HG03342 (cell line): ENCODE data around the gene RANGRF.

Experiments used
- ATAC-seq: cut with Tn5 transposase; IDR thresholded peaks from one replicate; pipeline ENCODE4 v1.9.1; 2021; ENCODE audit warnings: mild to moderate bottlenecking, moderate library complexity; ENCODE audit not compliant: unreplicated experiment

RANGRF gene

GRCh38 chr17:8273884-8274444 lies 14.5 kb upstream of the RANGRF start:
- no peak for ATAC-seq

DNA sequence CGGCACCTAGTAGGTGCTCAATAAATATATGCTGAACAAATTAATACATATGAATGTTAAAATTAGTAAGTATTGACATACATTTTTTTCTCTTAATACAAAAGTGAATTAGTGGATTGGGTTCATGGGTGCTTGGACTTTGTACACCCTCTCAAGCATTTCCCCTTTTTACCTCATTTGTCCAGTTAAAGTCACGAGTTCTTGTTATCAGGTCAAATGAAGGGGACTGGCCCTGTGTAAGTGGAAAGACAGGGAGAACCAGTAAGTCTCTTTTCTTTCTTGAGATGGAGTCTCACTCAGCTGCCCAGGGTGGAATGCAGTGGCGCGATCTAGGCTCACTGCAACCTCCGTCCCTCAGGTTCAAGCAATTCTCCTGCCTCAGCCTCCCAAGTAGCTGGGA lies 13.7 kb upstream of the RANGRF start:
- ATAC-seq: no peak

DNA sequence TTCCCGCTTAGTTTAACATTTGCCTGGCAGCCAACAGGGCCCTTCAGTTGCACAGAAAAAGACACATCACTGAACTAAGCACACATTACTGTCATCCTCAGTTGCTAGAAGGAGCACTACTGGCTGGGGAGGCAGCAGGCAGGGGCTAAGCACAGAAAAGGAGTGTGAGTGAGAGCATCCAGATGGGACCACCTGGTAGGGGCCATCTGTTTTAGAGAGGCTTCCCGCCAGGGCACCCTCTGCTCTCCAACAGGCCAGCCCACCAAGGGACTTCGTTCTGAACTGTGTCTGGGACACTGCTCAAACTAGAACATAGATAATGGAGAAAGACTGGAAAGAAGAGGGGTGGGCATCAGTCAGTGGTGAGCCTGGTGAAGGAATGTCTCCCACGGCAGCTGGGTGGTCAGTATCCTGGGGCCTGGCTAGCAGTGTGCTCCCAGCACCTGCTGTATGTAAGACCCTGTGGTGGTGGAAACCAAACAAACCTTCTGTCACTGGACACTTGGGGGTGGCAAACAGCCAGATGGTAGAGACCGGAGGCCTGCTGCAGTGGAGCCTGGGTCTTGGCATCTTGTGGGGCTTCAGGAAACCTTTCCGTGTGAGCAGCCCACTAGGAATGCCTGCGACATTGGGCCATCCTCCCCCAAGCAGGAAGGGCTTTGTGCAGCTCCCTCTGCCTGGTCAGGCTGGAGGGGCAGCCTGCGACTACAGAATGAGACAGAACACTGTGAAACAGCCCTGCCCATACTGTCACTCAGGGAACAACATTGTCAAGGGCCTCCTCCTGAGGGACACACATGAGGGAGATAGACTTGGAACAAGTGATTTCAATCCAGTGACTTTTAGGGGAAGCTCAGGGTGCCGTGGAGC lies 12.8 kb upstream of the RANGRF start:
- ATAC-seq: no peak

- no peak for ATAC-seq
Measured at GRCh38 chr17:8277317-8277716, 11.2 kb upstream of the RANGRF start.

- ATAC-seq: no peak
Measured at GRCh38 chr17:8282345-8282744, 6.1 kb upstream of the RANGRF start.

GRCh38 chr17:8283356-8283755 lies 5.1 kb upstream of the RANGRF start:
- ATAC-seq: no peak

GRCh38 chr17:8284126-8284525 lies 4.3 kb upstream of the RANGRF start:
- no peak for ATAC-seq

- ATAC-seq: no peak
Measured at GRCh38 chr17:8285270-8286181, 2.9 kb upstream of the RANGRF start.

DNA sequence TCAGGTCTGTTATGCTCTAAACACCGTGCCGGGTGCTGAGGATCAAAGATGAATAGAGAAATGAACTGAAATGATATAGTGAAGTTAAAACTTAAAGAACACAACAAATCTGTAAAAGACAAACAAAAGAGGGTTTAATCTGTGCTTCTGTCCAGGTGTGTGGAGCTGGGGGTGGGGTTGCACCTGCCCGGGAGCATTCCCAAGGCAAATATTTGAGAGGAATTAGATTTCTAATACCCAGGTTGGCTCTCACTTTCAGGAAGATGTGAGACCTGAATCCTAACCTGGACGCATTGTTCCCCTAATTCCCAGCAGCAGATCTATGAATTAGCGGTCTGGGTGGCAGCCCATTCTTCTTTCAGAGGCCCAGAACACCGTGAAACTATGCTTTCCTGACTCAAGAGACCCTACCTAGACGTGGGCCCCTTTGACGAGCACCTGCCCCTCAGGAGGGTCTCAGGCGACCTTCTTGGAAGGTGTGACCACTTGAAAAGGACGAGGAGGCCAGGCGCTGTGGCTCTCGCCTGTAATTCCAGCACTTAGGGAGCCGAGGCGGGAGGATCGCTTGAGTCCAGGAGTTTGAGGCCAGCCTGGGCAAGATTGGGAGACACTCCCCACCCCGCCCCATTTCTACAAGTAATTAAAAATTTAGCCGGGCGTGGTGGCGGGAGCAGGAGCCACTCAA lies 677 bp upstream of the RANGRF start:
- ATAC-seq: no peak

- ATAC-seq: no peak
Measured at GRCh38 chr17:8289103-8289397, 580 bp downstream of the RANGRF start.

GRCh38 chr17:8290043-8290442 lies 1.6 kb downstream of the RANGRF start:
- ATAC-seq: no peak

DNA sequence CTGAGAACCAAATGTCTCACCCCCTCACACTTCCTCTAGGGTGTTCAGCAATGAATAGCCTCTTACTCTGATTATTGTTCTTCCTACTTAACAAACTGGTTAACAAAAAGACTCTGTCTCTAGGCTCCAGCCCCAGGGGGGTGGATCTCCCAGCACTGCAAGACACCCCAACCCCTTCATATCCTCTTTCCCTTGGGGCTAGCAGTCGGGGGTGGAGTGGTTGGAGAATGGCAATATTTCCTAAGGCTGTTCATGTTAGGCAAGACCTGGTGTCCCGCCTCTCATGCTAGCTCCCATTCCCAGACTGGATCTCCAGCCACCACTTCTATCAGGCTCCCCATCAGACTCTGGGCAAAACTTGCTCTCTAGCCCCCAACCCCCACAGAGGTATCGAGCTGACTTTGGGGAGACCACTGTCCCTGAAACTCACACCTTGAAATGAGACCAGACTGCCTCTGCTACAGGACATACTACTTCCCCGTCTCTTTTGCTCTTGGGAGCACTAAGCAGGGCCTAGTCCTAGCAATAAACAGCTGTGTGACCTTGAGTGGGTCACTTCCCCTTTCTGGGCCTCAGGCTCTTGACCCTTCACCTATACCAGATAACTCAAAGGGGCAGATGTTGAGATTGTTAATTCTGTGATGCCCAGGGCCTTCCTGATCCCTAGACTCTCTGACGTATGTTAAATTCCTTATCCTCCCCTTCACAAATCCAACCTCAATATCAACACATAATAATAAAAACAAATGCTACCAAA lies 4.3 kb downstream of the RANGRF start:
- no peak for ATAC-seq

DNA sequence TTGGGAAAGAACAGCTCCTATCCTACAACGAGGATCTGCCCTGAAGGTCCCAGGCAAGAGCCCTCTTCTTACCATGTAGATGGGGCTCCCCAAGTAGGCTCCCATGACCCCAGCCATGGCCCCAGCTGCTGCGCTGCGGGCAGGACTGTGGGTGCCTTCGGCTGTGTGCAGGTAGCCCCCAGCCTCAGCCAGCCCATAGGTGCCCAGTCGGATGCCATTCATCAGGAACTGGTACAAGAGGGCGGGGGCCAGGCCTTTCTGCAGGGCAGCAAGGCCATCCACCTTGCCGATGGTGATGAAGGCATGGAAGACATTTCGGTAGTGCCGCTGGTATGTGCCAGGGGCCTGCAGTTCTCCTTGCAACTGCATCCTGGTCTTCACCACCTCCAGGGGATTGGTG lies 5.9 kb downstream of the RANGRF start:
- no peak for ATAC-seq

GRCh38 chr17:8294814-8295316 lies 6.4 kb downstream of the RANGRF start:
- ATAC-seq: no peak

DNA sequence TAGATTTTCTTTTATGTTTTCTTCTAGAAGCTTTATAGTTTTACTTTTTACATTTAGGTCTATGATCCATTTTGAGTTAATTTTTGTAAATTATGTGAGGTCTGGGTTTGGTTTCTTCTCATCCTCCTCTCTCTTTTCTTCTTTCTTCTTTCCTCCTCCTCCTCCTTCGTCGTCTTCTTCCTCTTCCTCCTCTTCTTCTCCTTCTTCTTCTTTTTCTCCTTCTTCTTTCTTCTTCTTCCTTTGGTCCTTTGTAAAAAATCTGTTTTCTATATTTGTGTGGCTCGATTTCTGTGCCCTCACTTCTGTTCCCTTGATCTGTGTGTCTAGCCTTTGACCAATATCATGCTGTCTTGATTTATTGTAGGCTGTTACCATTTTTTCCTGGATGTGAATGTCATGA lies 11.8 kb downstream of the RANGRF start:
- no peak for ATAC-seq

- no peak for ATAC-seq
Measured at GRCh38 chr17:8300627-8301242, 12.3 kb downstream of the RANGRF start.

DNA sequence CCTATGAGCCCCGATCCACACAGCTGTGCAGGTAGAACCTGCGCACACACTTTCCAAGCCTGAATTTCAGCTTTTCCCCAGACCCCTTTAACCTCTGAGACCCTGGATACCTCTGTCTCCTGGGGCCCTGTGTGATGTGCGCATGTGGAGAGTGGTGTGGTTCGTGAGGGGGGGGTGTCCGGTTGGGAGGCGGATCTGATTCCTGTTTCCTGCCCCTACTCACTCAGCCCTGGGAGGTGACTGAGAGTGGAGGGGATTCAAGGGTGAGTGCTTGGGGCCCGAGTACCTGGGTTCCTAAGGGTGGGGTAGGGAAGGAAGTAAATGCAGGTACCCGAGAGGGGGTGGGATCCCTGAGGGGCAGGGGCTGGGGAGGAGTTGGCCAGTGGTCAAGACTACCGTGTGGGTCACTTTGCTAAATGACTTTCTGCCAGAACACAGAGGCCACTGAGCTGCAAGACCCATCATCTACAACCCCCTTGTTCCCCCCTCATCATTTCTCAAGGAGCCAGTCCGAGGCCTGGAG lies 22.2 kb downstream of the RANGRF start:
- no peak for ATAC-seq

GRCh38 chr17:8311131-8311790 lies 22.8 kb downstream of the RANGRF start:
- ATAC-seq: no peak

- no peak for ATAC-seq
Measured at GRCh38 chr17:8312251-8312650, 23.8 kb downstream of the RANGRF start.
